AG10803 (cell line): ENCODE data around the gene ROR2.

ENCODE experiments used
- DNase-seq: peaks from one replicate; pipeline ENCODE4 v3.0.0; 2010; ENCODE audit warnings: low read depth
- H3K4me3 ChIP-seq: 2 replicates; pipeline ENCODE4 v1.5.1; 2011; ENCODE audit warnings: mild to moderate bottlenecking, low read length, control low read depth
- CTCF ChIP-seq: conservative IDR thresholded peaks from 2 replicates; pipeline ENCODE4 v1.5.1; 2011; ENCODE audit warnings: mild to moderate bottlenecking, low read length, control low read depth, inconsistent platforms

The ROR2 gene

GRCh38 chr9:91880378-91880972 is 69.6 kb downstream of the ROR2 start:
- DNase-seq: no peak
- no peak for TF ChIP-seq CTCF

GRCh38 chr9:91879231-91879630 is 70.8 kb downstream of the ROR2 start:
- TF ChIP-seq CTCF: no peak
- H3K4me3 ChIP-seq: no peak overlapping the region
- no peak for DNase-seq

More at GRCh38 chr9:91880378-91880972, 69.6 kb downstream of the ROR2 start:
- H3K4me3 ChIP-seq: no peak overlapping the region

GRCh38 chr9:91873637-91874051 is 76.4 kb downstream of the ROR2 start:
- no peak overlapping the region for H3K4me3 ChIP-seq
- DNase-seq: no peak
- TF ChIP-seq CTCF: no peak

- TF ChIP-seq CTCF: no peak
- no peak overlapping the region for H3K4me3 ChIP-seq
- no peak for DNase-seq
Observed at GRCh38 chr9:91868732-91869391, 81.2 kb downstream of the ROR2 start.

- TF ChIP-seq CTCF: no peak
Observed at GRCh38 chr9:91867740-91868139, 82.3 kb downstream of the ROR2 start.

GRCh38 chr9:91865041-91865440 is 85.0 kb downstream of the ROR2 start:
- no peak for TF ChIP-seq CTCF
- no peak for DNase-seq
- H3K4me3 ChIP-seq: no peak overlapping the region

More at GRCh38 chr9:91867740-91868139, 82.3 kb downstream of the ROR2 start:
- DNase-seq: peak; percentile 15
- H3K4me3 ChIP-seq: no peak overlapping the region

GRCh38 chr9:91864380-91864779 is 85.6 kb downstream of the ROR2 start:
- H3K4me3 ChIP-seq: no peak overlapping the region
- no peak for TF ChIP-seq CTCF
- DNase-seq: peak; percentile 24
